GM12878 (cell line): ENCODE measurements around the gene RORC. TPM values are rescaled to one million over a fixed set of nuclear protein-coding genes. Genes with fewer than 3 reads are reported as not detected.

Experiments used
- ATF3 ChIP-seq: IDR thresholded peaks from 2 replicates; pipeline ENCODE4 v1.6.1; 2011; ENCODE audit warnings: low read depth, mild to moderate bottlenecking, low read length, moderate library complexity, borderline replicate concordance; ENCODE audit errors: extremely low read depth
- GATAD2B ChIP-seq: fragments of 450-650 bp; conservative IDR thresholded peaks from 2 replicates; pipeline ENCODE4 v1.6.1; 2017; ENCODE audit warnings: low read depth, mild to moderate bottlenecking, moderate library complexity
- HSF1 ChIP-seq: fragments of 150-350 bp; IDR thresholded peaks from 2 replicates; pipeline ENCODE4 v1.6.1; 2014; ENCODE audit warnings: mild to moderate bottlenecking, low read depth, low read length
- IKZF1 ChIP-seq: fragments of 450-650 bp; conservative IDR thresholded peaks from 2 replicates; pipeline ENCODE4 v1.6.1; 2017; ENCODE audit warnings: antibody characterized with exemption, mild to moderate bottlenecking
- JUND ChIP-seq: IDR thresholded peaks from 2 replicates; pipeline ENCODE4 v1.6.1; 2012; ENCODE audit warnings: low read depth, mild to moderate bottlenecking, low read length, improper control_type of control experiment, moderate library complexity
- MXI1 ChIP-seq: fragments of 150-350 bp; IDR thresholded peaks from 2 replicates; pipeline ENCODE4 v1.6.1; 2011; ENCODE audit warnings: low read depth, mild to moderate bottlenecking, inconsistent platforms, low read length, improper control_type of control experiment
- NBN ChIP-seq: fragments of 450-650 bp; IDR thresholded peaks from 2 replicates; pipeline ENCODE4 v1.6.1; 2016
- PML ChIP-seq: IDR thresholded peaks from 2 replicates; pipeline ENCODE4 v1.6.1; 2012; ENCODE audit warnings: low read length, inconsistent platforms
- POLR2A ChIP-seq: IDR thresholded peaks from 2 replicates; pipeline ENCODE4 v1.6.1; 2011; ENCODE audit warnings: low read depth, mild to moderate bottlenecking, low read length
- SMC3 ChIP-seq: IDR thresholded peaks from 2 replicates; pipeline ENCODE4 v1.6.1; 2011; ENCODE audit warnings: low read length, improper control_type of control experiment, borderline replicate concordance
- YBX1 ChIP-seq: fragments of 450-650 bp; IDR thresholded peaks from 2 replicates; pipeline ENCODE4 v1.6.1; 2016; ENCODE audit warnings: antibody characterized with exemption
- ZBTB33 ChIP-seq: fragments of 450-650 bp; IDR thresholded peaks from 2 replicates; pipeline ENCODE4 v1.6.1; 2017; ENCODE audit warnings: mild to moderate bottlenecking
- ZNF24 ChIP-seq: fragments of 450-650 bp; IDR thresholded peaks from 2 replicates; pipeline ENCODE4 v1.6.1; 2017; ENCODE audit warnings: antibody characterized with exemption, mild to moderate bottlenecking
- polyA plus RNA-seq, 11 experiments: library from polyadenylated mRNA; depleted of rRNA in 4 of 11; unstranded in 6 of 11; stranded (reverse) in 5 of 11; fragments of >200 nt; fragmentation: Nextera tagmentation in 4 of 11; fragmentation: Illumina TruSeq in 1 of 11; extraction: Ambion mirVana in 4 of 11; extraction: Trizol in 1 of 11; gene quantifications; 1 replicate in 1 of 11; 2 replicates in 10 of 11; pipeline versions ENCODE4 v1.2.1 to v1.2.3, GENCODE V29; 2011 to 2016; ENCODE audit warnings: inconsistent platforms in 2 of 11, missing spikeins in 2 of 11, low read depth in 1 of 11
- total RNA-seq, 4 experiments: library from RNA; depleted of rRNA in 3 of 4; stranded (reverse); fragments of >200 nt in 3 of 4; fragmentation: Illumina TruSeq in 1 of 4; extraction: Trizol in 1 of 4; gene quantifications; 2 replicates each; pipeline versions ENCODE4 v1.2.1 to v1.2.3, GENCODE V29; 2013 to 2021
- TF ChIP-seq, protein P1 (sequence below): fragments of 450-650 bp; IDR thresholded peaks from 2 replicates; pipeline ENCODE4 v1.6.1; 2016; ENCODE audit warnings: mild to moderate bottlenecking, moderate library complexity, borderline replicate concordance
- TF ChIP-seq, protein P2 (sequence below): fragments of 450-650 bp; IDR thresholded peaks from 2 replicates; pipeline ENCODE4 v1.6.1; 2017; ENCODE audit warnings: mild to moderate bottlenecking, low read depth, inconsistent platforms; ENCODE audit not compliant: poor library complexity, severe bottlenecking
- TF ChIP-seq, protein P3 (sequence below): IDR thresholded peaks from 2 replicates; pipeline ENCODE4 v1.6.1; 2012; ENCODE audit warnings: low read depth, low read length, improper control_type of control experiment

Gene RORC
- total and polyA plus RNA-seq, 10 of the 15 experiments (the other 5 are each of a cell fraction or from before 2014, with no cell fraction given) = not detected

DNA sequence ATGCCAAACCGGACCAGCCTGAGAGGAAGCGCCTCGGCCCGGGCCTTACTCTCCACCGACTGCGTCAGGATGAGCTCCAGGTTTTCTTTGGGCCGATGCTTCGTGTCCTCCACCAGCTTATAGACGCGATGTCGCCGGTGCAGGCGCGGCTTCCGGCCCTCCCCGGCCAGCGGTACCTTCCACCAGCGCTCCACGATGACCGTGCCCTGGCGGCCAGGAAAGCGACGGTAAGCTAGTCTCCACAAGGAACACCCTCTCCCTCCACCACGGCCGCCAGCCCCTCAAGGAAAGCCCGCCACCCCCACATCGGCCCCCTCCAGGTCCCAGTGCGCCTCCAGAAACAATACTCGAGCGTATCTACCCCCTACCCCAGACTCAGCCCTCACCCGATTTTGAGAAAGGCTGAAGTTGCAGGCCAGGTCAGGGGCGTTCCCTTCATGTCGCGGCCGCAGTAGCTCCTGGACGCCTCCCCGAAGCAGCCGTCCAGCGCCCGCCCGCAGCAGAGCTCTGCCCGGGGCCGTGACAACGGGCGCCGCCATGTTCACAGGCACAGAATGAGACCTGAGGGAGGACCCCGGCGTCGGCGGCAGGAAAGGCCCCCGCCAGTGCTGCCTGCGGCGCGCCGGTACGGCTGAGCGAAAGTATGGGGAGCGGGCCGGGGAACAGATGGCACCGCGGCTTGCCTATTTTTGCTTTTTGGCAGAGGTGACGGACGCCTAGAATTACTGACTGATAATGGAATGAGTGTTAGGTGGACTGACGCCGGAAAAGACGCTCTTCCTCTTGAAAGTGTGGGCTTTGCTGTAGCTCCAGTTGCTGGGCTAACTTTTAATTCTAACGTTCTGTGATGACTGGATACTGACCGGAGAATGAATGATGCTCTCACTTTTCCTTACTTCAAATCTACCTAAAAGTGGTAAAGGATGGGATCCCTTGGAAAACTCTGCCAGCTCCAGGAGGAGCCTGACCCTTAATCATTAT lies 68.4 kb downstream of the RORC start, which contains the start of gene MRPL9 (continued):
- TF ChIP-seq, protein P1, sequence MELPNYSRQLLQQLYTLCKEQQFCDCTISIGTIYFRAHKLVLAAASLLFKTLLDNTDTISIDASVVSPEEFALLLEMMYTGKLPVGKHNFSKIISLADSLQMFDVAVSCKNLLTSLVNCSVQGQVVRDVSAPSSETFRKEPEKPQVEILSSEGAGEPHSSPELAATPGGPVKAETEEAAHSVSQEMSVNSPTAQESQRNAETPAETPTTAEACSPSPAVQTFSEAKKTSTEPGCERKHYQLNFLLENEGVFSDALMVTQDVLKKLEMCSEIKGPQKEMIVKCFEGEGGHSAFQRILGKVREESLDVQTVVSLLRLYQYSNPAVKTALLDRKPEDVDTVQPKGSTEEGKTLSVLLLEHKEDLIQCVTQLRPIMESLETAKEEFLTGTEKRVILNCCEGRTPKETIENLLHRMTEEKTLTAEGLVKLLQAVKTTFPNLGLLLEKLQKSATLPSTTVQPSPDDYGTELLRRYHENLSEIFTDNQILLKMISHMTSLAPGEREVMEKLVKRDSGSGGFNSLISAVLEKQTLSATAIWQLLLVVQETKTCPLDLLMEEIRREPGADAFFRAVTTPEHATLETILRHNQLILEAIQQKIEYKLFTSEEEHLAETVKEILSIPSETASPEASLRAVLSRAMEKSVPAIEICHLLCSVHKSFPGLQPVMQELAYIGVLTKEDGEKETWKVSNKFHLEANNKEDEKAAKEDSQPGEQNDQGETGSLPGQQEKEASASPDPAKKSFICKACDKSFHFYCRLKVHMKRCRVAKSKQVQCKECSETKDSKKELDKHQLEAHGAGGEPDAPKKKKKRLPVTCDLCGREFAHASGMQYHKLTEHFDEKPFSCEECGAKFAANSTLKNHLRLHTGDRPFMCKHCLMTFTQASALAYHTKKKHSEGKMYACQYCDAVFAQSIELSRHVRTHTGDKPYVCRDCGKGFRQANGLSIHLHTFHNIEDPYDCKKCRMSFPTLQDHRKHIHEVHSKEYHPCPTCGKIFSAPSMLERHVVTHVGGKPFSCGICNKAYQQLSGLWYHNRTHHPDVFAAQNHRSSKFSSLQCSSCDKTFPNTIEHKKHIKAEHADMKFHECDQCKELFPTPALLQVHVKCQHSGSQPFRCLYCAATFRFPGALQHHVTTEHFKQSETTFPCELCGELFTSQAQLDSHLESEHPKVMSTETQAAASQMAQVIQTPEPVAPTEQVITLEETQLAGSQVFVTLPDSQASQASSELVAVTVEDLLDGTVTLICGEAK = peak; percentile 34; the same call in 1 of the 2 replicates
- TF ChIP-seq MXI1 (peak; percentile 83), POLR2A (peak; percentile 90), HSF1 (0 out of 2 replicates have a peak, but pooled peaks have one; percentile 55), JUND (no peak), IKZF1 (peak; percentile 93), SMC3 (0 out of 2 replicates have a peak, but pooled peaks have one; percentile 6), ZNF24 (peak; percentile 92), ATF3 (peak; percentile 73; the same call in 1 of the 2 replicates), YBX1 (no peak), GATAD2B (peak; percentile 48; the same call in 1 of the 2 replicates), NBN (0 out of 2 replicates have a peak, but pooled peaks have one; percentile 80), PML (peak; percentile 62; the same call in 1 of the 2 replicates), ZBTB33 (peak; percentile 89)
- TF ChIP-seq, protein P2, sequence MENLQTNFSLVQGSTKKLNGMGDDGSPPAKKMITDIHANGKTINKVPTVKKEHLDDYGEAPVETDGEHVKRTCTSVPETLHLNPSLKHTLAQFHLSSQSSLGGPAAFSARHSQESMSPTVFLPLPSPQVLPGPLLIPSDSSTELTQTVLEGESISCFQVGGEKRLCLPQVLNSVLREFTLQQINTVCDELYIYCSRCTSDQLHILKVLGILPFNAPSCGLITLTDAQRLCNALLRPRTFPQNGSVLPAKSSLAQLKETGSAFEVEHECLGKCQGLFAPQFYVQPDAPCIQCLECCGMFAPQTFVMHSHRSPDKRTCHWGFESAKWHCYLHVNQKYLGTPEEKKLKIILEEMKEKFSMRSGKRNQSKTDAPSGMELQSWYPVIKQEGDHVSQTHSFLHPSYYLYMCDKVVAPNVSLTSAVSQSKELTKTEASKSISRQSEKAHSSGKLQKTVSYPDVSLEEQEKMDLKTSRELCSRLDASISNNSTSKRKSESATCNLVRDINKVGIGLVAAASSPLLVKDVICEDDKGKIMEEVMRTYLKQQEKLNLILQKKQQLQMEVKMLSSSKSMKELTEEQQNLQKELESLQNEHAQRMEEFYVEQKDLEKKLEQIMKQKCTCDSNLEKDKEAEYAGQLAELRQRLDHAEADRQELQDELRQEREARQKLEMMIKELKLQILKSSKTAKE = no peak
- TF ChIP-seq, protein P3, sequence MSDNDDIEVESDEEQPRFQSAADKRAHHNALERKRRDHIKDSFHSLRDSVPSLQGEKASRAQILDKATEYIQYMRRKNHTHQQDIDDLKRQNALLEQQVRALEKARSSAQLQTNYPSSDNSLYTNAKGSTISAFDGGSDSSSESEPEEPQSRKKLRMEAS = peak; percentile 90
